ENCODE data around the gene ARHGEF16.
A peak's percentile ranks its signal among the peaks of the same experiment; 100 is the strongest.

The ARHGEF16 gene

DNA sequence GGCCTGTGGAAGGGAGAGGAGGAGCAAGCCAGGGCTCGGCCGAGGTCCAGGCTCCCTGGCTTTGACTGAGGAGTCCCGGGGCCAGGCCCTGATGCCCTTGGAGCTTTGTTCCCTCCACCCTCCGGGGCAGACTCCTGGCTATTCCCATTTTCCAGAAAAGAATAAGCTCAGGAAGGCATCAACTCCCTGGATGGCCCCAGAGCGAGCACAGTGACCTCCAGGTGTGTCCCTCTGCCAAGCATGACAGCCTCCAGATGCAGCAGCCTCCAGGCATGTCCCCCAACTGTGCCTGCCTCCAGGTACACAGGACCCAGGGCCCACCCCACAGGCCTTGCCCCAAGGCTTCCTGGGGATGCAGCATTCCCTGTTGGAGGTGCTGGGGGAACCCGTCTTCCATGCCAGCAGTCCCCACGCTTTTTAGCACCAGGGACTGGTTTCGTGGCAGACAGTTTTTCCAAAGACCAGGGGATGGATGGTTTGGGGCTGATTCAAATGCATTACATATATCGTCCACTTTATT lies 15.7 kb upstream of the ARHGEF16 start:
- no peak for DNase-seq (ENCODE audit: low read depth in 3 of 3)

DNA sequence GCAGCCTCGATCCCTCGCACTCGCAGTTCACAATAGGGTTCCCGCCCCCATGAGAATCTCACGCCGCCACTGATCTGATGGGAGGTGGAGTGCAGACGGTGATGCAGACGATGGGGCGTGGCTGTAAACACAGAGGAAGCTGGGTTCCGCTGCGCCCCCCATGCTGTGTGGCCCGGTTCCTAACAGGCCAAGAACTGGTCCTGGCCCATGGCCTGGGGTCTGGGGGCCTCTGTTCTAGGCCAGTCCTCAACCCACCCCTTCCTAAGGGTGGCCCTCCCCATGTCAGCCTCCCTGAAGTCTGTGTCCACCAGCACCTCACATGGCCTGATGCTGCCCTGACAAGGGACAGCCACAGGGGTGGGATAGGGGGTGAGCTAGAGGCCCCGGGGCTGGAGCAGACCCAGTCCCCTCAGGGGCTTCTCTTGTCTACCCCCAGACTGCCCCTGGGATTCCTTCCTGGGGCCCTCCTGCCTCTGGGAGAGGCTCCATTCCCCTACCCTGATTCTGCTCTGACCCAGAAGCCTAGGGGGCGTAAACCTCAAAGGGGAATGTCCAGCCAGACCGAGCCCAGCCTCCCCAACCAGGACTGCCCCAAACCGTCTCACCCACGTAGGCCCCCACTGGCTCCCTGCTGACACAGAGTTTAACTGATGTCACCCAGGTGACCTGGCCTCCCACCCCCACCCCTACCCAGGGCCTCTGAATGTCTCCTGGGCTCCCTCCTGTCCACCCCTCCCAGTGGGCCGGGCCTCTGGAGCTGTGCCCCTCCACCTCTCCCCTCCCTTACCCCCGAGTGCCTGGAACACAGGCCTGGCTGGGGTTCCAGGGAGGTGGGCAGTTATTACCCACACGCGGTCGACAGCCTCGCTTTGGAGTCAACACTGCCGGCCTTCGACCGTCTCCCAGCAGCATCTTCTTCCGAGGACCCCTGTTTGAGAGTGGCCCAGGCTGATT lies 14.8 kb upstream of the ARHGEF16 start:
- DNase-seq (ENCODE audit: low read depth in 3 of 3), result no peak

DNA sequence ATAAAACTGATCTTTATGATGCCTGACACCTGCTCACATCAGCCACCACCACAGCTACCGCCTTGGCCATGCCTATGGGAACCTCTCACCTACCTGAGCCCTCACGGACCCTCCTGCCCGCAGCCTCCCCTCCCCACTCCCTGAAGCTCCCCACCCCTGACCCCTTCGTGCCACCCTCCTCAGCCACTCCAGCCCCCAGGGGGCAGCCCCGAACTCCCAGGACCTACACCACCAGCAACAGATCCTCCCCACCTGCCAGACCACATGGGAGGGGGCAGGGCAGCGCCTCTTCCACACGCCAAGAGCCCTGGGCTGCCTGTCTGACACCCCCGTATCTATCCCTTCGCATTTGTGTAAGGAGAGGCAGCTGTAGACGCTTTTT lies 14.2 kb upstream of the ARHGEF16 start:
- DNase-seq (ENCODE audit: low read depth in 3 of 3), result no peak

DNA sequence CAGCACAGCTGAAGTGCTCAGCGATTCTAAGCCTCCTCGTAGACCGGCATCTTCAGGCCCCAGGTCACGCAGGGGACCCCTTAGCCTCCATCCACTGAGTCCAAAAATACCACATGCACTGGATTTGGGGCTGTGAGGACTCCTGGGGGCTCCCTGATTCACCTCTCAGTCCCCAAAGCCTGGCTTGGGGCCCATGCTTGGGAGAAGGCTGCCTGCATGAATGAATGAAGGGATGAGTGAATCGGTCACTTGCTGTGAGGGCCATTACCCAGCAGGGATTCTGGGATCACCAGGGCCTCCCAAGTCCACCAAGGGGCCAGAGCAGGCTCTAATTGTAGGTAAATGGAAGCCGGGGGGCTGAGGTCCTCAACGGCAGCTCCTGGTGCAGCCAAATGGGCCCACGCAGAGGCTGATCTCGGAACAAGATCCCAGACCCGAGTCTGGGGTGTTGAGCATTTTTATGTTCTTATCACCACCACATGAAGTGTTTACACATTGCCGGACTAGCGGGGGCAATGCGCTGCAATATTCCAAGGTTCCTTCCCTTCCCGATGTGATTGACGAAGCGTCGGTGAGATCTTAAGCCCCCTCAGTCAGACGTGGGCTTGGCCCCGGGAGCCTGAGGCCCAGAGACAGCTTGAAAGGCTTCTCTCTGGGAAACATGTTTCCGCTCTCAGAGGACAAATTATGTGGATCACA lies 13.6 kb upstream of the ARHGEF16 start:
- DNase-seq (ENCODE audit: low read depth in 3 of 3), result no peak

DNA sequence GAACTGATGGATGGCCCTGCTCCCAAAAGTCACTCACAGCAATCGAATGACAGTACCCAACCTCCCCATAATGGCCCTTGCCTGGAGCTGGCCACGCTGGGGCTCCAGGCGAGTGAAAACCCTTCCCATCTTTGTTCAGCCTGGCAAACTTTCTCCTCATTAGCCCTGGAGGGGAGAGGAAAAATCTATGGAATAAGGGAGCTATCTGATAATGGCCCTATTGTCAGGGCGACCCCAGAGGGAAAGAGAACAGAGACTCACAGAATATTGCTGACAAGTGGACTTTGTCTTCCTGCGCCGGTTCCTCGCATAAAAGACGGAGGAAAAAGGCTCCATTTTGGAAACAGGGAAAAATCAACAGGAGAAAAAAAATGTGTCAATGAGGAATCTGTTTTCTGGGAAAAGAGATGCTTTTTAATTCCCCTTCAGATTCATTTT lies 13.0 kb upstream of the ARHGEF16 start:
- DNase-seq (ENCODE audit: low read depth in 3 of 3), result no peak

DNA sequence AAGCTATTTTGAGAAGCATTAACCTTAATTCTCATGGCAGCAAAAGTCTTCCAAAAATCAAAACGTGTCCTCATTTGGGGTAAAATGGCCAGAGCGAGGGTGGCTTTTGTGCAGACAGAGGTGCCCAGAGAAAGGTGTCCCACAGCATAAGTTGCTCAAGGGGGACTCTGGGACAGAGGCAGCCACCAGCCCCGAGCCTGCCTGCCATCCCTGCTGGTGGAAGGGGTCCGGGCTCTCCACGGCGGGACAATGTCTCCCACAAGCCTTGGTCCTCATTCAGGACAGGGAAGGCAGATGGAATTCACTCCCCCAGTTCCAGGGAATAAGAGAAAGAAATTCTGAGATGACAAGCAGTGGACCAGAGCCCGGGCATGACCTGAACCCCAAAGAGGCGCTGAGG lies 12.6 kb upstream of the ARHGEF16 start:
- DNase-seq (ENCODE audit: low read depth in 3 of 3), result no peak

DNA sequence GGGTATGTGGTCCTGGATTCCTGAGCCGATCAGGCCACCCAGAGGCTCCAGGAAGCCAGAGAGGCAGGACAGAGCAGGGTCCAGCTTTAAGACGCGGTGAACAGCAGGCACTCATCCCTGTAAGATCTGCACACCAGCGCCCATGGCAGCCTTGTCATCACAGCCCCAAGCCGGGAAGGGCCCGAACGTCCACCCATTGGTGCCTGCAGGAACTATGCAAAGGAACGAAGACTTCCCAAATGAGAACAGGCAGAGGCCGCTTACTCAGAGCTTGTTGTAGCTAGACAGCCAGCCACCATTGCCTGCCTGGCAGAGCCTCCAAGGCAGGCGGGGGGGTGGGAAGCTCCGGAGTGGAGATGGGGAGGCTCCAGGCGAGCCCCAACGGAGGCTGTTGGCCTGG lies 12.1 kb upstream of the ARHGEF16 start:
- no peak for DNase-seq (ENCODE audit: low read depth in 3 of 3)

DNA sequence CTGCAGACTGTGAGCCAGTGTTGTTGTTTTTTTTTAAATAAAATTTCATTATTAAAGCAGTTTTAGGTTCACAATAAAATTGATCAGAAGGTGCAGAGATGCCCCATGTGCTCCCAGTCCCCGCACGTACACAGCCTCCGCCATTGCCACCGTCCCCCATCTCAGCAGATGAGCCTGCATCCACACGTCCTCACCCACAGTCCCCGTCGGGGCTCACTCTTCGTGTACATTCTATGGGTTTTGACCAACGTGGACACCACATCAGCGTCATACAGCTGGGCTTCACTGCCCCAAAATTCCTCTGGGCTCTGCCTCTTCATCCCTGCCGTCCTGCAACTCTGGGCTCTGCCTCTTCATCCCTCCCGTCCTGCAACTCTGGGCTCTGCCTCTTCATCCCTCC lies 11.6 kb upstream of the ARHGEF16 start:
- no peak for DNase-seq (ENCODE audit: low read depth in 3 of 3)

DNA sequence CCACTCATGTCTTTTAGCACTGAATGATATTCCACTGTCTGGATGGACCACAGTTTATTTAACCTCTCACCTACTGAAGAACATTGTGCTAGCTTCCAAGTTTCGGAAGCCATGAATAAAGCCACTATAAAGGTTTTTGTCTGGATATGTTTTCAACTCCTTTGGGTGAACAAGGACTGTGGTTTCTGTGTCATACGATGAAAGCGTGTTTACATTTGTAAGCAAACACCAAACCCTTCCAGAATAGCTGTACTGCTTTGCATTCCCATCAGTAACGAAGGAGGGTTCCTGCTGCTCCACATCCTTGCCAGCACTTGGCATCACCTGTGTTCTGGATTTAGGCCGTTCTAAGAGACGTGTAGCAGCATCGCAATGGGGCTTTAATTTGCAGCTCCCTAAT lies 10.7 kb upstream of the ARHGEF16 start:
- no peak for DNase-seq (ENCODE audit: low read depth in 3 of 3)

DNA sequence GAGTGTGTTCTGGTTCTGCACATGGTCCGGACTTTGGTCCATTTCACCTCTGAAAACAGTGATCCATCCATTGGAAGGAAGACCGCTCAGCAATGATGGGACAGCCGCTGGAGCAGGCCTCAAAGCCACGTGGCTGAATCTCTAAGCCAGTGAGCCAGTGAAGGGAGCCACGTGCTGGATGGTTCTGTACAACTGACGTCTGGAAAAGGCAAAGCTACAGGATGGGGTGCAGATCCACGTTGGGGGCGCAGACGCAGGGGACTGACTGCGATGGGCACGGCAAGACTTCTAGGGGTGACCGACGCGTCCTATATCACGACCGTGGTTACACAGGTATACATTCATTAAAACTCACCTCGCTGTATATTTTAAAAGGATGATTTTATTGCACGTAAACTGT lies 10.2 kb upstream of the ARHGEF16 start:
- DNase-seq (ENCODE audit: low read depth in 3 of 3), result no peak

DNA sequence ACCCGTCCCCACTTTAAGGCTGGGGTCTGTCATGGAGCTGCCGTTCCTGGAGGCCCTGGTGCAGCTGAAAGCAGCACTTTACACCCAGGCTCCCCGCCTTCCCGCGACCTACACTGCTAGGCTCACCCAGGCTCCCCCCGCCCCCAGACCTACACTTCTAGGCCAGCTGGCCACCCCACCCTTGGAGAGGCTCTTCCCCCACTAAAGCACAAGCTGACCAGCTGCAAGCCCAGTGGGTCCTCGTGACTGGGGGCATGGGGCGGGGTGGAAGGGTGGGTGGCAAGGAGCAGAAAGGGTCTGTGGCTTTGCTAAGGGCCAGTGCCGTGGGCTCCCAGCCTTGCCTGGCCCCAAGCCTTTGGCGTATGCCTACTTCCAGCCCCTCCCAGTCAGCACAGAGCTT lies 9.7 kb upstream of the ARHGEF16 start:
- no peak for DNase-seq (ENCODE audit: low read depth in 3 of 3)

DNA sequence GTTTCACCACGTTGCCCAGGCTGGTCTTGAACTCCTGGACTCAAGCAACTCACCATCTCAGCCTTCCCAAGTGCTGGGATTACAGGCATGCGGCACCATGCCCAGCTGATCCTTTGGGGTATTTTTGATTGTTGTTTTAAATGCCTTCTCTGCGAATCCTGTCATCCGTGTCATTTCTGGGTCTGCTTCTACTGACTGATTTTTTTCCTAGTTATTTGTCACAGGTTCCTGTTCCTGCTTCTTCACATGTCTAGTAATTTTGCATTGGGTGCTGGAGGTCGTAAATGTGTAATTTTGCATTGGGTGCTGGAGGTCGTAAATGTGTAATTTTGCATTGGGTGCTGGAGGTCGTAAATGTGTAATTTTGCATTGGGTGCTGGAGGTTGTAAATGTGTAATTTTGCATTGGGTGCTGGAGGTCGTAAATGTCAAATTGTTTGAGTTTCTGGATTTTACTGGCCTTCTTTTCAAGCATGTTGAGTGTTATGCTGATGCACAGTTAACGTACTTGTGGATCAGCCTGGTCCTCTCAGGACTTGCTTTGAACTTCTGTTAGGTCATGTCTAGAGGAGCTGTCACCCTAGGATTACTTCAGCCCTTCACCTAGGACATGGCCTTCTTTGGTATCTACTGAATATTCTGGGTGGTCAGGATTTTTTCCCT lies 4.1 kb upstream of the ARHGEF16 start:
- no peak for DNase-seq (ENCODE audit: low read depth in 3 of 3)

DNA sequence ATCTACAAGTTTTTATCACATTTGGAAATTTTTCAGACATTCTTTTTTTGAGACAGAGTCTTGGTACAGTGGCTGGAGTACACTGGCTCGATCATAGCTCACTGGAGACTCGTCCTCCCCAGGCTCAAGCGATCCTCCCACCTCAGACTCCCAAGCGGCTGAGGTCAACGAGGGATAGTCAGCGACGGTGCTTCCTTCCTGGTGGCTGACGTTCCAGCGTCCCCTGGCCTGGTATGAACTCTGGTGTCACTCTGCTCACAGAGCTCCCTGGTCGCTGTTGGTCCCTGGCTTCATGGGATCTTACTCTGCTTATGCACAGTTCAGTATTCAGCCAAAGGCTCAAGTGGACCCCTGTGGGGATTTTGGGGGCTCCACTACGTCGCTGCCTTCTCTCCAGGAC lies 3.5 kb upstream of the ARHGEF16 start:
- no peak for DNase-seq (ENCODE audit: low read depth in 3 of 3)

DNA sequence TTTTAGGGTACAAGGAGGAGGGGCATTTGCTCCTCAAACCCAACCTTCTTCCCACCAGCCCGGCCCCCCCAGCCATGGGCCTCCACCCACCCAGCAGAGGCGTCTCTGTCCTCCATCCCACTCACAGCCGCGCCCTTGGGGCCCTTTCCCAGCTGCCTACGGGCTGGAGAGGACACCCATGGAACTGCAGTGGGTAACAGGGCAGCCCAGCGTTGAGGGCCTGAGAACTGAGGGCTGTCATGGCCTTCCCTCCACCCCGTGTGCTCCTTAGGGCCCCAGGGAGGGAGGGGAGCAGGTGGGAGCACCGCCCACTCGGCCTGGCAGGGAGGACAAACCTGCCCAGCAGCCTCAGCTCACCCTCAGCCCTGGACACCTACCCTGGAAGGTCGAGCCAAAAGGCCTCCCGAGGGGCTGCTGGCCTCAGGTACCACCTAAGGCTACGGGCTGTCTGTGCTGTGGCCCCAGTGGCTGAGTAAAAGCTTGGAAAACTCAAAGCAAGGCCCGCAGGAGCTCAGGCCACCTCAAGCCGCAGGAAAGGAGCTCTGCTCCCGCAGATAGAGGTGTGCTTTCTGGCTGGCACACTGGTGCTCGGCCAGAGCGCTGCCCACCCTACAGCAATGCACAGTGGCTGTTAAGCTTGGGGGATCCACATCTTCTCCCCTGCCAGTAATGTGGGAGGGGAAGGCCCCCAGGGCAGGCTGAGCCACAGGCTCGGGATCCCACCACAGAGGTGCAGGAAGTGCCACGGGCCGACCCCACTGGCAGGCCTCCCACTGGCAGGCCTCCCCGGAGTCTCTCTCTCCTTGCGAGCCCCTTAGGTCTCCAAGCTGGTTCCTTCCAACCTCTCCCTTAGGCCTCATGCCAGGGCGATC lies 2.2 kb upstream of the ARHGEF16 start:
- DNase-seq (ENCODE audit: low read depth in 3 of 3), result no peak

DNA sequence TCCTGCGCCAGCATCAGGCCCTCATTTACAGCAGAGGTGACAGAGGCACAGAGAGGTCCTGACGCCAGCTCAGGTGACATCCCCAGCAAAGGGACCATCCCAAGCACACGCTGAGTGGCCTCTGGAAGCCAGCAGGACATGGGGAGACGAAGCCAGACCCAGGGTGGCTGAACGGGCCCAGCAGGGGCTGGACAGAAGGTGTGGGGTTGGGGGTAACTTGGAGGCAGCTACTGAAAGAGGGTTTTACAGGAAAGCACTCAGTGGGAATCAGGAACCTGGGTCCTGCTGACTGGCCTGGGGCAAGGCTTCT lies 1.6 kb upstream of the ARHGEF16 start:
- no peak for DNase-seq (ENCODE audit: low read depth in 3 of 3)

DNA sequence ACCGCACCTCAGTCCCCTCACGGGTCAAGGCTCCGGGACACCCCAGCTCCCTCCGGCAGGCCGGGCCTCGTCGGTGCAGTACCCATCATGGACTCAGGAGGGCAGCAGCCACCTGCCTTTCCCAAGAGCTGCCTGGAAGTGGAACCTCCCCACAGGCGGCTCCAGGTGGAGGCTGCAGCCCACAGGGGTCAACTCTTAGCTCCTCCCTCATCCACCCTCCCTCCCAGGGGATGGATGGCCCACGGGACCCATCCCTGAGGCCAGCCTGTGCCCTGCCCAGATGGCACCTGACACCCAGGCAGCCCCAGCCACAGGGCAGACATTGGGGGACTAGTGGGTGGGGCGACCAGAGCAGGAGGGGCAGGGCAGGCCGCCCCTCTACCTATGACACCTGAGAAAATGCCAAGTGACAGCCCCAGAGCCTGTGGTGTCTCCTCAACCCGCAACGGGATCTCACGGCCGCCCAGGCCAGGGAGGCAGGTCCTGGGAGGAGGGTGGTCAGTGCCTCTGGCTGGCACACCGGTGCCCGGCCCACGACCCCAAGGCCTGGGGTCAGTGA lies 1.2 kb upstream of the ARHGEF16 start:
- DNase-seq (ENCODE audit: low read depth in 3 of 3), result peak; percentile 55 to 59 (median 55)

DNA sequence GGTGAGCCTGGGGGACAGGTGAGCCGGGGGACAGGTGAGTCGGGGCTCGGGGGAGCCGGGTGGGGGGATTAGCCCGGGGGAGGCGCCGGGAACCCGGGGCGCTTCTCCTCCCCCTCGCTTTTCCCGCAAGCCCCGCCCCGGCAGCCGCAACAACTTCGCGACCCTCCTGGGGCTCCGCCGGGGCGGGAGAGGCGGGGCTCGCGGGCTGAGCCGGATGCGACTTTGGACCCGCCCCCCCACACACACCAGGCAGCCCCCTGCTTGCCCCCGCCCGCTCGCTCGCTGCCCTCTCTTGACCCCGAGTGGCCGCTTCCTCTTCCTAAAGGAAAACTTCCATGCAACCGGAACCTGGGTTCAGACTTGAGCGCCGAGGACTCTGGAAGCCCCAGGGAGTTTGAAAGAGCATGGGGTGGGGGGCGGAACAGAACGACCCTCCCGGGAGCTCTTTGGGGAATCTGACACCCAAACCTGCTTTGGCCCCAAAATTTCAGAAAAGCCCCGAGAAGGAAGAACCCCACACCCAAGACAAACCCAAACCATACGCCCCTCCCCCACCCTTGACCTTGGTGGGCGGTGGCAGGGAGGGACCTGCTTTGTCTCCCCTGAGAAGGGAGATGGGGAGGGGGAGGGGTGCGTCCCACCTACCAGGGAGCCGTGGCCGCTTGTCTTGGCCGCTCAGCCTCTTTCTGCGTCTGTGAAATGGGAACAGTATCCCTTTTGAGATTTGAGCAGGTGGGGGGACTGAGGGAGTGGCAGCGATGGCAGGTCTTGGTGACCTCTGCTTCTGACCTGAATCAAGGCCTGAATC lies 550 bp downstream of the ARHGEF16 start:
- DNase-seq (ENCODE audit: low read depth in 3 of 3), result no peak

DNA sequence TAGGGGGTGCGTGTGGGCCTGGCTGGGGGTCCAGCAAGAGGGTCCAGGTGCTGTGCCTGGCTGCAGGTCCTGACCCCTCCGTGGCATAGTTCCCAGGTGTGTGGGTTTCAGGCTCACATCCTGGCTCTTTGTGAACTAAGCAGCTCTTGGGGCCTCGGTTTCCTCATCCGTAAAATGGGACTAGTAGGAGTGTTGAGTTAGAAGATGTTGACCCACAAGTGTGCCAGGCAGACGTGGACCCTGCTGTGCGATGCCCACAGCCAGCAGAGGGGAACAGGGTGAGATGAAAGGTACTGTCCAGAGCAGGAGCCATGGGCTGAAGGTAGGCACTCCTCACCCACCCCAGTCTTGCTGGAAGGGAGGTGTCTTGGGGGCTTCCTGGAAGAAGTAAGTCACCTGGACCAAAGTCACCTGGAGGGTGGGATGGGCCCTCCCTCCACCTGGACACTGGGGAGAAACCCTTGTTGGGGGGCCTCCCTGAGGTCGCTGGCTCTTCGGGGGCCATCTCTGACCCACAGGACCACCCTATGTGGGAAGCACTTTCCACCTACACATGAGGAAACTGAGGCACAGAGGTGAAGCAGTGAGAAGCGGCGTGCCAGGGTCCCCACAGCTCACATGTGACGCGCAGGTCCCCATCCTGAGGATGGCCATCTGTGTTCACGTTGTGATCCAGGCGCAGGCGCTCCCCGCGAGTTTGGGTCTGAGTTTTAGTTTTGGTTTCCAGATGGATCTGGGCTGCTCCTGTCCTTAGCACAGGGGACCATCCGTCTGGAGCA lies 1.4 kb downstream of the ARHGEF16 start:
- DNase-seq (ENCODE audit: low read depth in 3 of 3), result no peak

DNA sequence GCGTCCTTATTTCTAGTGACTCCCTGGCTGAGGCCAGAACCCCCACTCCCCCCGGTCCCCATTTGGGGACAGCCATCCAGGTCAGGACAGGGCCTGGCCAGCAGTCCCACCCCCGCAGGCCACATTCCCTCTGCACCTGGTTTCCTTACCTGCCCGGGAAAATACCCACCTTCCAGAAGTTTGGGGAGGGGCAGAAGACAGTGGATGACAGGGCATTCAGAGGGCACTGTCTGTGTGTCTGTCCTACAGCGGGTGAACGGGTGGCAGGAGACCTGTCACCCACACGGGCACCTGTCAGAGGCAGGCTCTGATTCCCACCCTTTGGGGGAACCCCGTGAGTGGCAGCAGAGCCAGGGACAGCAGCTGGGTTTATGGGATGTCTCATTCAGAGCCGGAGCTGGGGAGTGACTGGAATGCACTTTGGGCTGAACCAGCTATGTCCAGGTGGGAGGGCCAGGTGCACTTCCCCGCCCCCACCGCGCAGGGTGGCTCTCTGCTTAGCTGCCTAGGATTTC lies 2.0 kb downstream of the ARHGEF16 start:
- no peak for DNase-seq (ENCODE audit: low read depth in 3 of 3)
